WTC11 (cell line): Measurements from ENCODE around the gene ZFPM1. TPM values are rescaled to one million over a fixed set of nuclear protein-coding genes. Genes with fewer than 3 reads are reported as not detected.

Experiments
- ATAC-seq: fragments of 200-7000 bp; cut with Tn5 transposase; 2 replicates; pipeline ENCODE4 v1.10.0; 2021; ENCODE audit warnings: mild to moderate bottlenecking, moderate library complexity
- CTCF ChIA-PET: fragments of 300-600 bp; sonication (Branson Sonifier 250); formaldehyde crosslinking; loops from one replicate; lab custom pipeline; 2021; ENCODE audit warnings: antibody characterized with exemption; lab: Charles Lee
- POLR2A ChIA-PET: fragments of 350-600 bp; sonication (Branson Sonifier 250); formaldehyde crosslinking; loops from one replicate; lab custom pipeline; 2021; ENCODE audit warnings: antibody characterized with exemption; lab: Charles Lee
- DNase-seq: peaks from one replicate; pipeline ENCODE4 v3.0.0; 2021; ENCODE audit warnings: low spot score
- H3K27ac Mint-ChIP-seq: 2 replicates; pipeline ENCODE4 v1.8.0; 2021; ENCODE audit warnings: mixed read lengths
- H3K27me3 Mint-ChIP-seq: 2 replicates; pipeline ENCODE4 v1.8.0; 2021; ENCODE audit warnings: low read depth, mild to moderate bottlenecking, moderate library complexity, mixed read lengths
- H3K36me3 Mint-ChIP-seq: 2 replicates; pipeline ENCODE4 v1.8.0; 2021; ENCODE audit warnings: mixed read lengths
- H3K4me1 Mint-ChIP-seq: 2 replicates; pipeline ENCODE4 v1.8.0; 2022; ENCODE audit warnings: mixed read lengths
- H3K4me3 Mint-ChIP-seq: 2 replicates; pipeline ENCODE4 v1.8.0; 2021; ENCODE audit warnings: mild to moderate bottlenecking, moderate library complexity, mixed read lengths
- H3K9me3 Mint-ChIP-seq: 2 replicates; pipeline ENCODE4 v1.8.0; 2021; ENCODE audit warnings: mixed read lengths
- EMX1 ChIP-seq: fragments of 250-450 bp; sonication (Bioruptor Pico); IDR thresholded peaks from 2 replicates; pipeline ENCODE4 v1.8.0; 2021; ENCODE audit warnings: mild to moderate bottlenecking
- NFYB ChIP-seq: sonication (generic); formaldehyde crosslinking; conservative IDR thresholded peaks from 2 replicates; pipeline ENCODE4 v1.8.0; 2022; ENCODE audit warnings: low read depth, missing genetic modification reagents
- ZNF263 ChIP-seq: sonication (generic); formaldehyde crosslinking; IDR thresholded peaks from 2 replicates; pipeline ENCODE4 v1.8.1; 2022; ENCODE audit warnings: low read depth, mild to moderate bottlenecking, moderate library complexity, missing genetic modification reagents
- ZNF416 ChIP-seq: fragments of 250-450 bp; sonication (Bioruptor Pico); IDR thresholded peaks from 2 replicates; pipeline ENCODE4 v1.9.0; 2021; ENCODE audit warnings: mild to moderate bottlenecking, inconsistent platforms
- ZNF671 ChIP-seq: fragments of 250-450 bp; sonication (Bioruptor Pico); IDR thresholded peaks from 2 replicates; pipeline ENCODE4 v1.8.0; 2021; ENCODE audit warnings: mild to moderate bottlenecking
- total RNA-seq: library from RNA; stranded (reverse); gene quantifications from 3 replicates; pipeline ENCODE4 v1.2.3, GENCODE V29; 2021
- TF ChIP-seq, protein P1 (sequence below): sonication (generic); formaldehyde crosslinking; conservative IDR thresholded peaks from 2 replicates; pipeline ENCODE4 v1.8.1; 2023; ENCODE audit warnings: mild to moderate bottlenecking, low read depth, missing genetic modification reagents, moderate library complexity
- TF ChIP-seq, protein P2 (sequence below): sonication (generic); formaldehyde crosslinking; IDR thresholded peaks from 2 replicates; pipeline ENCODE4 v1.8.0; 2022; ENCODE audit warnings: missing genetic modification reagents
- TF ChIP-seq, protein P3 (sequence below): sonication (generic); formaldehyde crosslinking; IDR thresholded peaks from 2 replicates; pipeline ENCODE4 v1.8.1; 2023; ENCODE audit warnings: mild to moderate bottlenecking, missing genetic modification reagents
- TF ChIP-seq, protein P4 (sequence below): sonication (generic); formaldehyde crosslinking; IDR thresholded peaks from 2 replicates; pipeline ENCODE4 v1.8.1; 2022; ENCODE audit warnings: low read depth, missing genetic modification reagents, borderline replicate concordance

The ZFPM1 gene
- total RNA-seq, 1 experiment from 2014 or later, result 9.3 TPM

DNA sequence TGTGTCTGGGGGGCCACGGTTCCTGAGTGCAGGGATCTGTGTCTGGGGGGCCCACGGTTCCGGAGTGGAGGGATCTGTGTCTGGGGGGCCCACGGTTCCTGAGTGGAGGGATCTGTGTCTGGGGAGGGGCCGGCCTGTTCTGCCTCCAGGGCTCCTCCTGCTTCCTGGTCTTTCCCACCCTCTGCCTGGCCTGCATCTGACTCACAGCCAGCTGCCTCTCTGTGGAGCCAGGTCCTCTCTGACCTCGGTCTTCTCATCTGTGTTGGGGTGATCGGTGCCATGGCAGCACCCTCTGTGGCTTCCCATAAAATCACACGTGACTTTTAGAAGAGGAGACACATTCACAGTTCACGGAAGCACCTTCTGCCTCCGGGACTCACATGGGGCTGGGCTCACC is 50.3 kb downstream of the ZFPM1 start (continued):
- no peak for TF ChIP-seq ZNF416 (CRISPR knock-in tag)
- no peak for TF ChIP-seq ZNF671 (CRISPR knock-in tag)
- TF ChIP-seq, protein P1, sequence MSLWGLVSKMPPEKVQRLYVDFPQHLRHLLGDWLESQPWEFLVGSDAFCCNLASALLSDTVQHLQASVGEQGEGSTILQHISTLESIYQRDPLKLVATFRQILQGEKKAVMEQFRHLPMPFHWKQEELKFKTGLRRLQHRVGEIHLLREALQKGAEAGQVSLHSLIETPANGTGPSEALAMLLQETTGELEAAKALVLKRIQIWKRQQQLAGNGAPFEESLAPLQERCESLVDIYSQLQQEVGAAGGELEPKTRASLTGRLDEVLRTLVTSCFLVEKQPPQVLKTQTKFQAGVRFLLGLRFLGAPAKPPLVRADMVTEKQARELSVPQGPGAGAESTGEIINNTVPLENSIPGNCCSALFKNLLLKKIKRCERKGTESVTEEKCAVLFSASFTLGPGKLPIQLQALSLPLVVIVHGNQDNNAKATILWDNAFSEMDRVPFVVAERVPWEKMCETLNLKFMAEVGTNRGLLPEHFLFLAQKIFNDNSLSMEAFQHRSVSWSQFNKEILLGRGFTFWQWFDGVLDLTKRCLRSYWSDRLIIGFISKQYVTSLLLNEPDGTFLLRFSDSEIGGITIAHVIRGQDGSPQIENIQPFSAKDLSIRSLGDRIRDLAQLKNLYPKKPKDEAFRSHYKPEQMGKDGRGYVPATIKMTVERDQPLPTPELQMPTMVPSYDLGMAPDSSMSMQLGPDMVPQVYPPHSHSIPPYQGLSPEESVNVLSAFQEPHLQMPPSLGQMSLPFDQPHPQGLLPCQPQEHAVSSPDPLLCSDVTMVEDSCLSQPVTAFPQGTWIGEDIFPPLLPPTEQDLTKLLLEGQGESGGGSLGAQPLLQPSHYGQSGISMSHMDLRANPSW (CRISPR knock-in tag), result no peak
- TF ChIP-seq, protein P2, sequence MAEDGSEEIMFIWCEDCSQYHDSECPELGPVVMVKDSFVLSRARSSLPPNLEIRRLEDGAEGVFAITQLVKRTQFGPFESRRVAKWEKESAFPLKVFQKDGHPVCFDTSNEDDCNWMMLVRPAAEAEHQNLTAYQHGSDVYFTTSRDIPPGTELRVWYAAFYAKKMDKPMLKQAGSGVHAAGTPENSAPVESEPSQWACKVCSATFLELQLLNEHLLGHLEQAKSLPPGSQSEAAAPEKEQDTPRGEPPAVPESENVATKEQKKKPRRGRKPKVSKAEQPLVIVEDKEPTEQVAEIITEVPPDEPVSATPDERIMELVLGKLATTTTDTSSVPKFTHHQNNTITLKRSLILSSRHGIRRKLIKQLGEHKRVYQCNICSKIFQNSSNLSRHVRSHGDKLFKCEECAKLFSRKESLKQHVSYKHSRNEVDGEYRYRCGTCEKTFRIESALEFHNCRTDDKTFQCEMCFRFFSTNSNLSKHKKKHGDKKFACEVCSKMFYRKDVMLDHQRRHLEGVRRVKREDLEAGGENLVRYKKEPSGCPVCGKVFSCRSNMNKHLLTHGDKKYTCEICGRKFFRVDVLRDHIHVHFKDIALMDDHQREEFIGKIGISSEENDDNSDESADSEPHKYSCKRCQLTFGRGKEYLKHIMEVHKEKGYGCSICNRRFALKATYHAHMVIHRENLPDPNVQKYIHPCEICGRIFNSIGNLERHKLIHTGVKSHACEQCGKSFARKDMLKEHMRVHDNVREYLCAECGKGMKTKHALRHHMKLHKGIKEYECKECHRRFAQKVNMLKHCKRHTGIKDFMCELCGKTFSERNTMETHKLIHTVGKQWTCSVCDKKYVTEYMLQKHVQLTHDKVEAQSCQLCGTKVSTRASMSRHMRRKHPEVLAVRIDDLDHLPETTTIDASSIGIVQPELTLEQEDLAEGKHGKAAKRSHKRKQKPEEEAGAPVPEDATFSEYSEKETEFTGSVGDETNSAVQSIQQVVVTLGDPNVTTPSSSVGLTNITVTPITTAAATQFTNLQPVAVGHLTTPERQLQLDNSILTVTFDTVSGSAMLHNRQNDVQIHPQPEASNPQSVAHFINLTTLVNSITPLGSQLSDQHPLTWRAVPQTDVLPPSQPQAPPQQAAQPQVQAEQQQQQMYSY (CRISPR knock-in tag), result no peak
- TF ChIP-seq, protein P3, sequence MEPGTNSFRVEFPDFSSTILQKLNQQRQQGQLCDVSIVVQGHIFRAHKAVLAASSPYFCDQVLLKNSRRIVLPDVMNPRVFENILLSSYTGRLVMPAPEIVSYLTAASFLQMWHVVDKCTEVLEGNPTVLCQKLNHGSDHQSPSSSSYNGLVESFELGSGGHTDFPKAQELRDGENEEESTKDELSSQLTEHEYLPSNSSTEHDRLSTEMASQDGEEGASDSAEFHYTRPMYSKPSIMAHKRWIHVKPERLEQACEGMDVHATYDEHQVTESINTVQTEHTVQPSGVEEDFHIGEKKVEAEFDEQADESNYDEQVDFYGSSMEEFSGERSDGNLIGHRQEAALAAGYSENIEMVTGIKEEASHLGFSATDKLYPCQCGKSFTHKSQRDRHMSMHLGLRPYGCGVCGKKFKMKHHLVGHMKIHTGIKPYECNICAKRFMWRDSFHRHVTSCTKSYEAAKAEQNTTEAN, result no peak
- TF ChIP-seq NFYB, result no peak

DNA sequence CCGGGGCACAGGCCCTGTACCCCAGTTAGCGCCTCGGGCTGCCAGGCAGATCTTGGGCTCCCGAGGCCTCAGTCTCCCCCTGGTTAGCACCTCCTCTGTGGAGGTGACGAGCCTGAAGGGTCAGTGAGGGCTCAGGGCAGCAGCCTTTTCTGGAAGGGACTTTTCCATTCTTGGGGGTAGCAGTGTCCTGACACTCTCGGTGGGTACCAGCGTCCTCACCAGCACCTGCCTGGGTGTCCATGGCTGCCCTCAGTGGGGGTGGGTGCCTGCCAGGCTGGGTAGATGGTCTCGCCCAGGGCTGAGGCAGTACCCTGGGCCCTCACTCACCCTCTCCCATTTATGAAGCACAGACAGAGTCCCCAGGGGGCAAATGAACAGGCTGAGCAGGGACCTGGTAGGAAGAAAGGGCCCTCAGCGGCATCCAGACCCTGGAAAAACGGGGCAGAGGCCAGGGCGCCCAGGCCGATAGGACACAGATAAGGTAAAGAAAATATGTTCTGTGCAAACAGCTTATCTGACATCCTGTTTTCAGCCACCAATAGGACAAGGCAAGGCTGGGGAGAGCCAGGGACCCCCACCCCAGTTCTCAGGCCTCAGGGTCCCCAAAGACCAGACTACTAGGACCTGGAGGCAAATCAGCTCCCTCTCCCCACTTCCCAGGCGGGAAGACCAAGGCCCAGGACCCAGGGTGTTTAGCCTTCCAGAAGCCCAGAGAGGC is 50.9 kb downstream of the ZFPM1 start:
- Mint-ChIP-seq H3K36me3 (no peaks in the 10 kb centered on the region), H3K4me3 (no peak overlapping the region), H3K27ac (no peak overlapping the region), H3K9me3 (no peaks in the 10 kb centered on the region), H3K4me1 (no peaks in the 10 kb centered on the region), H3K27me3 (no peaks in the 10 kb centered on the region)
- POLR2A ChIA-PET, result no interaction called here
- CTCF ChIA-PET, result interaction anchor here (1.7 to 2.1 kb wide), 3 partner anchors 42 to 66 kb away, joined by 5 to 7 read pairs (median 5); partner anchors contain the start of gene ZFPM1
- ATAC-seq (no peak), DNase-seq (no peak)
- TF ChIP-seq, protein P3, result no peak
- TF ChIP-seq, protein P4, sequence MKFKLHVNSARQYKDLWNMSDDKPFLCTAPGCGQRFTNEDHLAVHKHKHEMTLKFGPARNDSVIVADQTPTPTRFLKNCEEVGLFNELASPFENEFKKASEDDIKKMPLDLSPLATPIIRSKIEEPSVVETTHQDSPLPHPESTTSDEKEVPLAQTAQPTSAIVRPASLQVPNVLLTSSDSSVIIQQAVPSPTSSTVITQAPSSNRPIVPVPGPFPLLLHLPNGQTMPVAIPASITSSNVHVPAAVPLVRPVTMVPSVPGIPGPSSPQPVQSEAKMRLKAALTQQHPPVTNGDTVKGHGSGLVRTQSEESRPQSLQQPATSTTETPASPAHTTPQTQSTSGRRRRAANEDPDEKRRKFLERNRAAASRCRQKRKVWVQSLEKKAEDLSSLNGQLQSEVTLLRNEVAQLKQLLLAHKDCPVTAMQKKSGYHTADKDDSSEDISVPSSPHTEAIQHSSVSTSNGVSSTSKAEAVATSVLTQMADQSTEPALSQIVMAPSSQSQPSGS (CRISPR knock-in tag), result no peak
- no peak for TF ChIP-seq EMX1 (CRISPR knock-in tag)
- no peak for TF ChIP-seq ZNF263 (CRISPR knock-in tag)
- TF ChIP-seq, all 79 proteins: peak for 0
